CD4-positive, alpha-beta T cell treated with Interleukin-21 for 1 hour (primary cell): ENCODE data around the gene CHST15.

Experiments used
- DNase-seq: peaks from one replicate; pipeline ENCODE4 v3.0.0-alpha.2; 2020

Gene CHST15

GRCh38 chr10:124079864-124080263 is 13.5 kb downstream of the CHST15 start:
- no peak for DNase-seq

- DNase-seq, result no peak
Measured at GRCh38 chr10:124078714-124079113, 14.7 kb downstream of the CHST15 start.

GRCh38 chr10:124078028-124078427 is 15.4 kb downstream of the CHST15 start:
- no peak for DNase-seq

GRCh38 chr10:124077208-124077993 is 16.0 kb downstream of the CHST15 start:
- DNase-seq, result no peak

- no peak for DNase-seq
Measured at GRCh38 chr10:124076148-124076733, 17.2 kb downstream of the CHST15 start.

- no peak for DNase-seq
Measured at GRCh38 chr10:124075231-124075955, 18.0 kb downstream of the CHST15 start.

- DNase-seq, result no peak
Measured at GRCh38 chr10:124074501-124075109, 18.8 kb downstream of the CHST15 start.

- no peak for DNase-seq
Measured at GRCh38 chr10:124073978-124074377, 19.4 kb downstream of the CHST15 start.

- no peak for DNase-seq
Measured at GRCh38 chr10:124072541-124072940, 20.9 kb downstream of the CHST15 start.

- DNase-seq, result no peak
Measured at GRCh38 chr10:124072106-124072505, 21.3 kb downstream of the CHST15 start.

- DNase-seq, result no peak
Measured at GRCh38 chr10:124071141-124071540, 22.3 kb downstream of the CHST15 start.

- no peak for DNase-seq
Measured at GRCh38 chr10:124070666-124071065, 22.7 kb downstream of the CHST15 start.

GRCh38 chr10:124069341-124070264 is 23.8 kb downstream of the CHST15 start:
- DNase-seq, result no peak

GRCh38 chr10:124068929-124069328 is 24.5 kb downstream of the CHST15 start:
- no peak for DNase-seq

- DNase-seq, result no peak
Measured at GRCh38 chr10:124067825-124068400, 25.5 kb downstream of the CHST15 start.

- no peak for DNase-seq
Measured at GRCh38 chr10:124066781-124067714, 26.4 kb downstream of the CHST15 start.

- no peak for DNase-seq
Measured at GRCh38 chr10:124066126-124066700, 27.2 kb downstream of the CHST15 start.

- DNase-seq, result no peak
Measured at GRCh38 chr10:124065382-124066125, 27.8 kb downstream of the CHST15 start.

GRCh38 chr10:124064676-124065075 is 28.7 kb downstream of the CHST15 start:
- peak; percentile 35 for DNase-seq
